H1 (cell line): ENCODE results near the gene EPB41L3. TPM values are rescaled to one million over a fixed set of nuclear protein-coding genes. Genes with fewer than 3 reads are reported as not detected.

Source experiments
- CTCF ChIA-PET: fragments of 300-600 bp; sonication (Branson Sonifier 250); formaldehyde crosslinking; loops from one replicate; lab custom pipeline; 2021; ENCODE audit not compliant: partially characterized antibody; lab: Charles Lee
- POLR2A ChIA-PET: fragments of 300-600 bp; sonication (Branson Sonifier 250); formaldehyde crosslinking; loops from one replicate; lab custom pipeline; 2021; ENCODE audit warnings: inconsistent platforms; ENCODE audit not compliant: partially characterized antibody; lab: Charles Lee
- DNase-seq, 2 experiments: peaks; one replicate each; pipeline versions ENCODE4 v3.0.0 to v3.0.0-alpha.2; 2010 to 2022; ENCODE audit warnings: low spot score in 2 of 2, low read depth in 1 of 2, mixed read lengths in 1 of 2
- FAIRE-seq: peaks from 2 replicates; lab custom pipeline; 2011; peaks lifted over from hg19 to GRCh38; lab: Jason Lieb, UNC
- H2AFZ ChIP-seq: 2 replicates; pipeline ENCODE4 v1.8.1; 2012; ENCODE audit warnings: low read length, inconsistent platforms
- H2AK5ac ChIP-seq: 2 replicates; pipeline ENCODE4 v1.6.1; 2013; ENCODE audit warnings: low read depth, low read length
- H2BK120ac ChIP-seq: replicated peaks from 2 replicates; pipeline ENCODE3; 2013; ENCODE audit warnings: low read depth, low read length, inconsistent platforms
- H2BK12ac ChIP-seq: 2 replicates; pipeline ENCODE4 v1.6.1; 2013; ENCODE audit warnings: low read depth, low read length
- H2BK15ac ChIP-seq: 2 replicates; pipeline ENCODE4 v1.6.1; 2013; ENCODE audit warnings: low read length
- H2BK20ac ChIP-seq: 2 replicates; pipeline ENCODE4 v1.6.1; 2013; ENCODE audit warnings: low read length
- H2BK5ac ChIP-seq: 2 replicates; pipeline ENCODE4 v1.6.1; 2013; ENCODE audit warnings: low read depth, low read length
- H3K14ac ChIP-seq: 2 replicates; pipeline ENCODE4 v1.6.1; 2013; ENCODE audit warnings: inconsistent platforms; ENCODE audit not compliant: insufficient read length
- H3K18ac ChIP-seq: 2 replicates; pipeline ENCODE4 v1.6.1; 2013; ENCODE audit warnings: low read length; ENCODE audit errors: extremely low read depth
- H3K23ac ChIP-seq: 2 replicates; pipeline ENCODE4 v1.6.1; 2013; ENCODE audit warnings: inconsistent platforms; ENCODE audit not compliant: insufficient read length
- H3K23me2 ChIP-seq: 2 replicates; pipeline ENCODE4 v1.6.1; 2013; ENCODE audit warnings: low read depth, low read length
- H3K27ac ChIP-seq: 2 replicates; pipeline ENCODE4 v1.6.1; 2011; ENCODE audit warnings: low read depth, low read length, inconsistent platforms
- H3K27me3 ChIP-seq, 4 experiments: replicated peaks in 1 of 4; 1 replicate in 1 of 4; 2 replicates in 3 of 4; pipeline versions ENCODE4 v1.6.1 to v1.8.1; 2011 to 2013; ENCODE audit warnings: low read length in 3 of 4, mild to moderate bottlenecking in 3 of 4, inconsistent platforms in 2 of 4, mixed read lengths in 2 of 4, moderate library complexity in 1 of 4; ENCODE audit not compliant: control insufficient read depth in 3 of 4, insufficient read depth in 3 of 4; ENCODE audit errors: extremely low read depth in 1 of 4
- H3K36me3 ChIP-seq, 4 experiments: 2 replicates each; pipeline versions ENCODE4 v1.6.1 to v1.8.1; 2011 to 2013; ENCODE audit warnings: mild to moderate bottlenecking in 4 of 4, low read length in 3 of 4, moderate library complexity in 2 of 4, control low read depth in 1 of 4, inconsistent platforms in 1 of 4; ENCODE audit not compliant: insufficient read depth in 4 of 4, control insufficient read depth in 2 of 4
- H3K4ac ChIP-seq: replicated peaks from 2 replicates; pipeline ENCODE3; 2013; ENCODE audit warnings: low read length, low read depth, mixed read lengths, inconsistent platforms; ENCODE audit not compliant: insufficient read length
- H3K4me1 ChIP-seq, 4 experiments: replicated peaks in 1 of 4; 1 replicate in 1 of 4; 2 replicates in 3 of 4; pipeline versions ENCODE4 v1.6.1 to v1.8.1; 2011 to 2013; ENCODE audit warnings: low read length in 3 of 4, inconsistent platforms in 2 of 4, mixed read lengths in 1 of 4; ENCODE audit not compliant: insufficient read depth in 4 of 4, control insufficient read depth in 3 of 4
- H3K4me2 ChIP-seq, 2 experiments: 2 replicates each; pipeline versions ENCODE4 v1.6.1 to v1.8.1; 2011 to 2013; ENCODE audit warnings: low read depth in 2 of 2, low read length in 2 of 2, control low read depth in 1 of 2, inconsistent platforms in 1 of 2, mild to moderate bottlenecking in 1 of 2; ENCODE audit not compliant: insufficient read depth in 1 of 2
- H3K4me3 ChIP-seq, 4 experiments: fragments of 200-600, 300-600 bp in 1 of 4; sonication (generic), shearing (Covaris generic), sonication (Bioruptor Twin) in 1 of 4; 2 replicates each; pipeline versions ENCODE4 v1.5.1 to v1.8.1; 2011 to 2016; ENCODE audit warnings: low read length in 4 of 4, low read depth in 3 of 4, control low read depth in 2 of 4, inconsistent platforms in 2 of 4, mild to moderate bottlenecking in 2 of 4, mixed read lengths in 1 of 4, moderate library complexity in 1 of 4; ENCODE audit not compliant: insufficient read depth in 2 of 4; ENCODE audit errors: extremely low read depth in 1 of 4
- H3K56ac ChIP-seq: replicated peaks from 2 replicates; pipeline ENCODE3; 2013; ENCODE audit warnings: low read depth, mild to moderate bottlenecking, mixed read lengths, low read length, inconsistent platforms; ENCODE audit not compliant: insufficient read length
- H3K79me1 ChIP-seq: 2 replicates; pipeline ENCODE4 v1.6.1; 2013; ENCODE audit warnings: low read depth, low read length, control low read depth
- H3K79me2 ChIP-seq, 2 experiments: 2 replicates each; pipeline versions ENCODE4 v1.6.1 to v1.8.1; 2012 to 2013; ENCODE audit warnings: low read length in 2 of 2, mild to moderate bottlenecking in 2 of 2, inconsistent platforms in 1 of 2; ENCODE audit not compliant: insufficient read depth in 2 of 2, control insufficient read depth in 1 of 2
- H3K9ac ChIP-seq, 4 experiments: replicated peaks in 1 of 4; 1 replicate in 1 of 4; 2 replicates in 3 of 4; pipeline versions ENCODE4 v1.6.1 to v1.8.1; 2011 to 2013; ENCODE audit warnings: low read depth in 3 of 4, low read length in 3 of 4, control low read depth in 2 of 4, mild to moderate bottlenecking in 2 of 4, moderate library complexity in 2 of 4, inconsistent platforms in 1 of 4; ENCODE audit errors: extremely low read depth in 1 of 4
- H3K9me3 ChIP-seq, 2 experiments: 2 replicates each; pipeline versions ENCODE4 v1.6.1 to v1.8.1; 2012 to 2013; ENCODE audit warnings: mild to moderate bottlenecking in 2 of 2, moderate library complexity in 2 of 2, control low read depth in 1 of 2, inconsistent platforms in 1 of 2, low read depth in 1 of 2, low read length in 1 of 2, mixed read lengths in 1 of 2; ENCODE audit not compliant: insufficient read depth in 2 of 2
- H4K20me1 ChIP-seq, 2 experiments: replicated peaks in 1 of 2; 2 replicates each; pipeline versions ENCODE3 to v1.8.1; 2011 to 2013; ENCODE audit warnings: inconsistent platforms in 2 of 2, low read length in 2 of 2, mild to moderate bottlenecking in 1 of 2; ENCODE audit not compliant: insufficient read depth in 2 of 2, control insufficient read depth in 1 of 2
- H4K5ac ChIP-seq: 2 replicates; pipeline ENCODE4 v1.6.1; 2013; ENCODE audit warnings: low read length, low read depth, mixed read lengths, inconsistent platforms; ENCODE audit not compliant: insufficient read length
- H4K8ac ChIP-seq: 2 replicates; pipeline ENCODE4 v1.8.0; 2013; ENCODE audit warnings: mild to moderate bottlenecking, moderate library complexity, low read length, inconsistent platforms; ENCODE audit not compliant: insufficient read depth; ENCODE audit errors: extremely low read depth
- H4K91ac ChIP-seq: replicated peaks from 2 replicates; pipeline ENCODE3; 2013; ENCODE audit warnings: low read length, mixed read lengths, inconsistent platforms; ENCODE audit not compliant: insufficient read length
- CBX5 ChIP-seq: fragments of 300-800, 300-1000 bp; sonication (generic); IDR thresholded peaks from 2 replicates; pipeline ENCODE4 v1.7.1; 2016; ENCODE audit warnings: antibody characterized with exemption, low read length, low read depth
- WGBS, 2 experiments: shearing (Covaris generic) in 1 of 2; methylation state at CpG; one replicate each; pipeline versions ENCODE4 v1.1.6 to v1.1.7; 2013 to 2015; ENCODE audit warnings: low lambda C conversion rate in 2 of 2, mixed read lengths in 2 of 2, inconsistent platforms in 1 of 2, low coverage in 1 of 2, missing lambda C conversion rate in 1 of 2; ENCODE audit not compliant: insufficient replicate concordance in 2 of 2, insufficient coverage in 1 of 2, insufficient read length in 1 of 2; ENCODE audit errors: extremely low coverage in 1 of 2, missing lambda C conversion rate in 1 of 2; 5-methylcytosine and 5-hydroxymethylcytosine counted together
- polyA plus RNA-seq, 7 experiments: library from polyadenylated mRNA; depleted of rRNA in 3 of 7; stranded (reverse) in 5 of 7; unstranded in 2 of 7; fragments of >200 nt in 5 of 7; fragments of 200-250 nt in 2 of 7; gene quantifications; 1 replicate in 5 of 7; 2 replicates in 1 of 7; 4 replicates in 1 of 7; pipeline versions ENCODE4 v1.2.1 to v1.2.3, GENCODE V29; 2011 to 2013; ENCODE audit warnings: missing spikeins in 2 of 7, mixed read lengths in 2 of 7
- total RNA-seq: library from RNA; stranded (reverse); fragmentation: NEBNext Ultra II Directional; extraction: Animal tissue kit (Norgen Biotek cat#: 25700); gene quantifications from 2 replicates; pipeline ENCODE4 v1.2.1, GENCODE V29; 2021

The EPB41L3 gene
- total and polyA plus RNA-seq, 2 of the 8 experiments (the other 6 are each of a cell fraction or from before 2014, with no cell fraction given) = 7.9 to 16.1 TPM

DNA sequence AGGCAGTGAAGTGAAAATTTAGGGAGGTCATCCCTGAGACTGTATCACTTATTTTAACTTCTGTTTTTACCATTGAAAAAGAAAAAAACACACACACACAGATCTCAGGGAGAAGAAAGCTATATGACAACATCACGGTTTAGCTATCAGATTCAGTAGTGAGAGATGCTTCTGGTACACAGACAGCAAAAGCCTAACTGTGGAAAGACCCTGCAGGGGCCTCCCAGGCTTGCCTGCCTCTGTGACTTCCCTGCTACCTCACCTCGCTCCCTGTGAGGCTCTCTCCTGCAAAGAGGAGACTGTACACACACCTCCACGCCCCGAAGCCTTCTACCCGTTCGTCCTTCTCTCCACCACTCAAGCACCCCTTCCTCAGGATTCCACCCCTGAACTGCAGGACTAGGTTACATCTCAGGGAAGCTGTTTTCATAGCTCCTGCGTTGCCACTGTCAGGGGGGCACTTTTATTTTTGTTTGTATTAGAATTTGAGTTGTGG lies 86.3 kb downstream of the EPB41L3 start:
- Histone ChIP-seq H2AK5ac (no peak overlapping the region), H2BK12ac (no peak overlapping the region), H2AFZ (no peak overlapping the region), H2BK5ac (no peak overlapping the region), H3K4me1 (peaks cover 0 to 9% (median 1%) of the 10 kb centered on the region in 4 experiments; a peak in 3 of 7 replicates), H2BK20ac (no peak overlapping the region), H4K20me1 (no peaks in the 10 kb centered on the region), H3K56ac (no peak overlapping the region), H3K27me3 (no peaks in the 10 kb centered on the region), H3K9me3 (no peaks in the 10 kb centered on the region), H2BK15ac (no peak overlapping the region), H4K8ac (no peak overlapping the region), H3K18ac (no peak overlapping the region), H4K91ac (no peak overlapping the region), H4K5ac (no peak overlapping the region), H3K23me2 (no peaks in the 10 kb centered on the region), H3K9ac (no peak overlapping the region), H3K4me3 (no peak overlapping the region), H2BK120ac (no peak overlapping the region), H3K27ac (no peak overlapping the region), H3K4ac (no peak overlapping the region), H3K4me2 (0 out of 4 replicates have a peak overlapping the region, but pooled peaks of 1 of the 2 experiments have one; percentile 34), H3K79me1 (no peaks in the 10 kb centered on the region), H3K23ac (no peak overlapping the region), H3K79me2 (no peaks in the 10 kb centered on the region), H3K14ac (no peak overlapping the region), H3K36me3 (no peaks in the 10 kb centered on the region)
- no peak for FAIRE-seq
- WGBS, 2 experiments = 77% methylated on average over 7 of the region's 7 CpGs; no CpG with 5 or more reads in 1 of the 2 experiments
- TF ChIP-seq CBX5 = no peak
- ChIA-PET POLR2A (no interaction called here), CTCF (interaction anchor here (0.7 to 4.2 kb wide), 18 partner anchors 11 to 384 kb away, joined by 3 to 35 read pairs (median 4); partner anchors contain the start of gene EPB41L3)
- no peak for DNase-seq
